Astrocyte (in vitro differentiated cells and primary cell): ENCODE measurements around the gene POU2F3.

Source experiments
- CTCF ChIP-seq: IDR thresholded peaks from 2 replicates; pipeline ENCODE4 v1.5.1; 2011; ENCODE audit warnings: low read depth, mild to moderate bottlenecking, inconsistent platforms, low read length, moderate library complexity; ENCODE audit not compliant: insufficient read depth
- EZH2 ChIP-seq: IDR thresholded peaks from 2 replicates; pipeline ENCODE4 v1.6.1; 2012; ENCODE audit warnings: mild to moderate bottlenecking, low read length, inconsistent platforms; ENCODE audit not compliant: insufficient read depth

GRCh38 chr11:120326845-120327281, 86.9 kb downstream of the POU2F3 start:
- no peak for TF ChIP-seq CTCF
- TF ChIP-seq EZH2, result no peak
